Uterus (tissue), 2 donors: ENCODE measurements around the gene TMPRSS9.

Experiments
- POLR2A ChIP-seq, 2 donors: fragments of 450-650 bp; IDR thresholded peaks; one replicate each; pipeline ENCODE4 v1.6.1; 2016; ENCODE audit warnings: antibody characterized with exemption in 2 of 2, mild to moderate bottlenecking in 1 of 2, moderate library complexity in 1 of 2
- TF ChIP-seq, protein P1 (sequence below), 4 experiments: fragments of 200-600 bp in 2 of 4; fragments of 450-650 bp in 2 of 4; sonication (generic) in 2 of 4; IDR thresholded peaks; one replicate each; pipeline ENCODE4 v1.5.1; 2016 to 2019; ENCODE audit warnings: antibody characterized with exemption in 4 of 4, mild to moderate bottlenecking in 2 of 4, moderate library complexity in 1 of 4

DNA sequence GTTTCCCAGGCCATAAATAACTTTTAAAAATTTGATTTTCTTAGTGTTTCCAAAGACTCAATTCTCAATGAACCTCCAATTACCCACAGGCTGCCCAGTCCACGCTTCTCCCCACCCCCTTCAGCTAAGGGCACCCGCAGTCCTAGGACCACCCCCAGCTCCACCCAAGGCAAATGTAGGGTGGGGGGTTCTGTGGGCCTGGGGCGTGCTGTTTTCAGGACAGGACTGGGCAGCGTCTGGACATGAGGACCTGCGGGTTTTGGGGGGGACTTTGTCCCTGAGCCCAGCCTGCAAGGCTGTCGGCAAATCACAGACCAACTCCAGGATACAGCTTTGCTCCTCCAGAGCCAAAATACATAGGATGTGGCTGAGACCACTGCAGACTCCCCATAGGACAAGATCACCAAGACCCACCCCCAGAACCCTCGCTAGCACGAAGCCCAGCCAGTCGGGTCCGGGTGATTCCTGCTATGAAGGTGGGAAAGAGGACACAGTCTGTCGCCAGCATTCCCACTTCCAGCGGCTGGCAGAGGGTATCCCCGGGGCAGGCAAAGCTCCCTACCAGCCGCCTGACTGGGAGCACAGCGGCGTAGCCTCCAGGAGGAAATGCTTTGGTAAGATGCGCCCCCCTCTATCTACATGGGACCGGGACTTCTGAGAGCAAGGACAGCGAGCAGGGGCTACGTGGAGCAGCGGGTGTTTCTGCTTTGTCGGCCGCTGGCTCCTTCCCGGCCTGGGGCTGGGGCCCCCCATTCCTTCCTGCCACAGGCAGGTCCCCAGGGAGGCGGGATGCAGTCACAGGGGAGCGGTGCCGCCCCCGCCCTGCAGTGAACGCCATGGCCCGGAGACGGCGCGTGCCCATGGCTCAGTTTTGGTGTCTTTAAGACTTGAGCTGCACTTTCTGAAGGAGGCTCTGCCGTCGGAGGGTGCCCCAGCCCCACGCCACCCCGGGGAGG is 69.0 kb downstream of the TMPRSS9 start:
- TF ChIP-seq, protein P1, sequence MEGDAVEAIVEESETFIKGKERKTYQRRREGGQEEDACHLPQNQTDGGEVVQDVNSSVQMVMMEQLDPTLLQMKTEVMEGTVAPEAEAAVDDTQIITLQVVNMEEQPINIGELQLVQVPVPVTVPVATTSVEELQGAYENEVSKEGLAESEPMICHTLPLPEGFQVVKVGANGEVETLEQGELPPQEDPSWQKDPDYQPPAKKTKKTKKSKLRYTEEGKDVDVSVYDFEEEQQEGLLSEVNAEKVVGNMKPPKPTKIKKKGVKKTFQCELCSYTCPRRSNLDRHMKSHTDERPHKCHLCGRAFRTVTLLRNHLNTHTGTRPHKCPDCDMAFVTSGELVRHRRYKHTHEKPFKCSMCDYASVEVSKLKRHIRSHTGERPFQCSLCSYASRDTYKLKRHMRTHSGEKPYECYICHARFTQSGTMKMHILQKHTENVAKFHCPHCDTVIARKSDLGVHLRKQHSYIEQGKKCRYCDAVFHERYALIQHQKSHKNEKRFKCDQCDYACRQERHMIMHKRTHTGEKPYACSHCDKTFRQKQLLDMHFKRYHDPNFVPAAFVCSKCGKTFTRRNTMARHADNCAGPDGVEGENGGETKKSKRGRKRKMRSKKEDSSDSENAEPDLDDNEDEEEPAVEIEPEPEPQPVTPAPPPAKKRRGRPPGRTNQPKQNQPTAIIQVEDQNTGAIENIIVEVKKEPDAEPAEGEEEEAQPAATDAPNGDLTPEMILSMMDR (IDR thresholded peaks at IDR 0.05): no peak
- no peak for TF ChIP-seq POLR2A (IDR thresholded peaks at IDR 0.05)
